Choroid plexus epithelial cell (primary cell): ENCODE measurements around the gene PLAGL1.
"Not testable (repeated sequence)": the region's sequence is repeated elsewhere in the genome, so short reads cannot be mapped to it uniquely, and the experiment has no call there.

Experiments
- DNase-seq: peaks from one replicate; pipeline ENCODE4 v3.0.0-alpha.2; 2010; ENCODE audit warnings: low read depth
- H3K4me3 ChIP-seq: 2 replicates; pipeline ENCODE4 v1.5.1; 2011; ENCODE audit warnings: low read depth, mild to moderate bottlenecking, control low read depth, low read length, moderate library complexity
- CTCF ChIP-seq: conservative IDR thresholded peaks from 2 replicates; pipeline ENCODE4 v1.5.1; 2011; ENCODE audit warnings: low read depth, mild to moderate bottlenecking, control low read depth, inconsistent platforms, low read length, moderate library complexity

PLAGL1 gene

GRCh38 chr6:144023216-144023615, 15.2 kb upstream of the PLAGL1 start:
- no peak overlapping the region for H3K4me3 ChIP-seq
- no peak for DNase-seq
- TF ChIP-seq CTCF = no peak

- no peak for TF ChIP-seq CTCF
- H3K4me3 ChIP-seq = no peak overlapping the region
- no peak for DNase-seq
Measured at GRCh38 chr6:144019929-144020328, 11.9 kb upstream of the PLAGL1 start.

- H3K4me3 ChIP-seq = no peak overlapping the region
- TF ChIP-seq CTCF = no peak
- DNase-seq = no peak
Measured at GRCh38 chr6:144017166-144018094, 9.4 kb upstream of the PLAGL1 start.

- TF ChIP-seq CTCF = peak; percentile 96
- H3K4me3 ChIP-seq = no peak overlapping the region
- peak; percentile 85 for DNase-seq
Measured at GRCh38 chr6:144013486-144013909, 5.4 kb upstream of the PLAGL1 start.

GRCh38 chr6:144012534-144012933, 4.5 kb upstream of the PLAGL1 start:
- H3K4me3 ChIP-seq = no peak overlapping the region
- DNase-seq = no peak
- no peak for TF ChIP-seq CTCF

- not testable (repeated sequence) for H3K4me3 ChIP-seq, DNase-seq
Measured at GRCh38 chr6:144009628-144010027, 1.6 kb upstream of the PLAGL1 start.

- no peak for DNase-seq
- H3K4me3 ChIP-seq = peak overlapping the region; percentile 67
- no peak for TF ChIP-seq CTCF
Measured at GRCh38 chr6:144008846-144009245, 787 bp upstream of the PLAGL1 start.
